Activated naive CD8-positive, alpha-beta T cell treated with anti-CD3 and anti-CD28 coated beads for 36 hours (primary cell): ENCODE results near the gene TTK. TPM values are rescaled to one million over a fixed set of nuclear protein-coding genes. Genes with fewer than 3 reads are reported as not detected.

ENCODE experiments used
- DNase-seq: peaks from one replicate; pipeline ENCODE4 v3.0.0; 2021
- H3K27ac Mint-ChIP-seq: one replicate; pipeline ENCODE4 v1.8.0; 2022; ENCODE audit warnings: mild to moderate bottlenecking, moderate library complexity, mixed read lengths
- H3K27me3 Mint-ChIP-seq: one replicate; pipeline ENCODE4 v1.8.0; 2022; ENCODE audit warnings: mild to moderate bottlenecking, mixed read lengths
- H3K36me3 Mint-ChIP-seq: one replicate; pipeline ENCODE4 v1.8.0; 2021; ENCODE audit warnings: mild to moderate bottlenecking, mixed read lengths
- H3K4me1 Mint-ChIP-seq: one replicate; pipeline ENCODE4 v1.8.0; 2021; ENCODE audit warnings: mixed read lengths
- H3K4me3 Mint-ChIP-seq: one replicate; pipeline ENCODE4 v1.8.0; 2022; ENCODE audit warnings: mild to moderate bottlenecking, moderate library complexity, mixed read lengths
- H3K9me3 Mint-ChIP-seq: one replicate; pipeline ENCODE4 v1.8.0; 2022; ENCODE audit warnings: mixed read lengths
- total RNA-seq, 2 experiments: library from RNA; stranded (reverse); gene quantifications; one replicate each; pipeline ENCODE4 v1.2.3, GENCODE V29; 2021

TTK gene
- total RNA-seq, 2 experiments from 2014 or later, result 34.6 to 36.0 TPM

DNA sequence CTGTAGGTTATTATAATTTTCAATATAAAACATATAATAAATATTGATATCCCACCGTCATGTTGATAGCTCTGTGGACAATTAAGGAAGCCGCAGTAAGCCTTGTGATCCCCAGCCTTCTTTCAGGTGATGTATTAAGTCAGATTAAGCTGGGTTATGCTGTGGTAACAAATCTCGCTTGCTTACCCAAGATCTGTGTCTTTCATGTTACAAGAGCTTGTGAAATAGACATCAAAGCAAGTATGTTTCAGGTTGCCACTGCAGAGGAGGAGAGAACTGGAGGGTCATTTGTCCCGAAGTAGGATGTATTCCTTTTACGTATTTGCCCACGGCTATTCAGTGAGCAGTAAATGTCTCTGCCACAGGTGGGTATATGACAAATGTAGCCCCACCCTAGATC is 84.2 kb downstream of the TTK start:
- Mint-ChIP-seq H3K27me3 (no peaks in the 10 kb centered on the region), H3K4me3 (no peak overlapping the region), H3K4me1 (no peaks in the 10 kb centered on the region), H3K9me3 (no peaks in the 10 kb centered on the region), H3K27ac (no peak overlapping the region), H3K36me3 (no peaks in the 10 kb centered on the region)
- DNase-seq, result no peak

DNA sequence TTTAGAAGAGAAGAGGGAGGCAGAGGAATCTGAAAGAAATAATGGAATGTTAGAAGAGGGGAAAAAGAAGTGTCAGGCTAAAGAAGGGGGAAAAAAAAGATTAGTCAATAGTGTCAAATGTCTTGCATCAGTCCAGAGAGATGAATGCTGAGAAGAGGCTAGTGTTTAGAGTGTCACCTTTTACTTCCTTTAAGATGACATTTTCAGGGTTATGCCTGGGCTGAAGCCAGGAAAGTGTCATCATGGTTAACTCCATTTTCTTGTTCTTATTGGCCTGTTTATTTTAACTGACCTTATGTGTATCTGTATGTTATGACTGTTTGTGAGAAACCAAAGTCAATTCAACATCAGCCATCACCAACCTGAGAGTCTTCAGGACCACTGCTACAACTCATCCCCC is 87.1 kb downstream of the TTK start:
- no peaks in the 10 kb centered on the region for H3K9me3 Mint-ChIP-seq
- no peak overlapping the region for H3K4me3 Mint-ChIP-seq
- H3K27me3 Mint-ChIP-seq, result no peaks in the 10 kb centered on the region
- H3K27ac Mint-ChIP-seq, result no peak overlapping the region
- DNase-seq, result no peak
- no peaks in the 10 kb centered on the region for H3K36me3 Mint-ChIP-seq
- peaks cover 2% of the 10 kb centered on the region for H3K4me1 Mint-ChIP-seq

Other genes with a start within 250 kb of the TTK start
- gene ELOVL4, start 57.1 kb upstream of the TTK start, total RNA-seq, result 1 to 10 TPM; 1.7 to 2.2 TPM
- gene BCKDHB, start 102.0 kb downstream of the TTK start, total RNA-seq, result 10 to 100 TPM; 15.3 to 17.5 TPM